Peyer's patch (tissue), 4 donors: ENCODE measurements around the gene XPO4. TPM values are rescaled to one million over a fixed set of nuclear protein-coding genes. Genes with fewer than 3 reads are reported as not detected.

Experiments
- DNase-seq, 3 donors: peaks; one replicate each; pipeline ENCODE4 v3.0.0-alpha.2; 2017 to 2019
- H3K27ac ChIP-seq, 4 donors: fragments of 200-600 bp; sonication (generic); one replicate each; pipeline ENCODE4 v1.5.1; 2016 to 2019
- H3K27me3 ChIP-seq, 2 donors: fragments of 200-600 bp; sonication (generic); one replicate each; pipeline ENCODE4 v1.5.1; 2019
- H3K36me3 ChIP-seq, 3 donors: fragments of 200-600 bp; sonication (generic); one replicate each; pipeline ENCODE4 v1.5.1; 2016 to 2019
- H3K4me1 ChIP-seq, 4 donors: fragments of 200-600 bp; sonication (generic); one replicate each; pipeline ENCODE4 v1.5.1; 2016 to 2019
- H3K4me3 ChIP-seq, 4 donors: fragments of 200-600 bp; sonication (generic); 1 replicate in 3 of 4; 2 replicates in 1 of 4; pipeline ENCODE4 v1.5.1; 2016 to 2019; ENCODE audit warnings: mild to moderate bottlenecking in 1 of 4
- H3K9me3 ChIP-seq, 4 donors: fragments of 200-600 bp; sonication (generic); one replicate each; pipeline ENCODE4 v1.5.1; 2016 to 2019; ENCODE audit warnings: mild to moderate bottlenecking in 1 of 4
- POLR2A ChIP-seq, 2 donors: fragments of 450-650 bp; IDR thresholded peaks; one replicate each; pipeline ENCODE4 v1.5.1; 2017; ENCODE audit warnings: antibody characterized with exemption in 2 of 2, mild to moderate bottlenecking in 2 of 2, moderate library complexity in 2 of 2
- total RNA-seq, 4 donors: library from RNA; depleted of rRNA; stranded (reverse); fragments of >200 nt; gene quantifications; one replicate each; pipeline ENCODE4 v1.1.0, GENCODE V29; 2016
- TF ChIP-seq, protein P1 (sequence below), 6 experiments: fragments of 450-650 bp in 4 of 6; fragments of 200-600 bp in 2 of 6; sonication (generic) in 1 of 6; IDR thresholded peaks; one replicate each; pipeline ENCODE4 v1.5.1; 2017 to 2019; ENCODE audit warnings: antibody characterized with exemption in 6 of 6, mild to moderate bottlenecking in 3 of 6, moderate library complexity in 1 of 6

XPO4 gene
- total RNA-seq, 4 donors from 2014 or later, result 9.5 to 26.4 (median 15.7) TPM

DNA sequence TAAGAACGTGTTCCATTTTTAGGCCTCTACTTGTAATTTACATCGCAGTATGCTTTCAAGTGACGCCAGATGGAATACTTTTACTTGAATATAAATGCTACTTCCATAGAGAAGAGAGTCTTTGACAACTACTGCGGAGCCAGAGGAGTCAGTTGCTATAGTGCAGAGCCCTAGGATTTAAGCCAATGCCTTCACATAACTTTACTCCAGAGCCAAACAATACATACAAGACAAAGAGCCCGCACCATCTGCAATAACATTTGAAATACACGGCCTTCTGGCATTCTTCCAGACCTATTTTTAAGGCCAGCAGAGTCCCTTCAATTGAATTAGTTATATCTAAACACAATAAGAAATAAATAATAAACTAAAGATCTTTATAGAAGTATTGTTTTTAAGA lies 59.4 kb downstream of the XPO4 start:
- TF ChIP-seq, protein P1, sequence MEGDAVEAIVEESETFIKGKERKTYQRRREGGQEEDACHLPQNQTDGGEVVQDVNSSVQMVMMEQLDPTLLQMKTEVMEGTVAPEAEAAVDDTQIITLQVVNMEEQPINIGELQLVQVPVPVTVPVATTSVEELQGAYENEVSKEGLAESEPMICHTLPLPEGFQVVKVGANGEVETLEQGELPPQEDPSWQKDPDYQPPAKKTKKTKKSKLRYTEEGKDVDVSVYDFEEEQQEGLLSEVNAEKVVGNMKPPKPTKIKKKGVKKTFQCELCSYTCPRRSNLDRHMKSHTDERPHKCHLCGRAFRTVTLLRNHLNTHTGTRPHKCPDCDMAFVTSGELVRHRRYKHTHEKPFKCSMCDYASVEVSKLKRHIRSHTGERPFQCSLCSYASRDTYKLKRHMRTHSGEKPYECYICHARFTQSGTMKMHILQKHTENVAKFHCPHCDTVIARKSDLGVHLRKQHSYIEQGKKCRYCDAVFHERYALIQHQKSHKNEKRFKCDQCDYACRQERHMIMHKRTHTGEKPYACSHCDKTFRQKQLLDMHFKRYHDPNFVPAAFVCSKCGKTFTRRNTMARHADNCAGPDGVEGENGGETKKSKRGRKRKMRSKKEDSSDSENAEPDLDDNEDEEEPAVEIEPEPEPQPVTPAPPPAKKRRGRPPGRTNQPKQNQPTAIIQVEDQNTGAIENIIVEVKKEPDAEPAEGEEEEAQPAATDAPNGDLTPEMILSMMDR (IDR thresholded peaks at IDR 0.05), result no peak
- no peak for TF ChIP-seq POLR2A (IDR thresholded peaks at IDR 0.05)
- H3K27ac ChIP-seq, result no peak overlapping the region
- H3K27me3 ChIP-seq, result no peaks in the 10 kb centered on the region
- no peak overlapping the region for H3K4me3 ChIP-seq
- no peak for DNase-seq
- H3K9me3 ChIP-seq, result no peaks in the 10 kb centered on the region
- H3K36me3 ChIP-seq, result peaks cover 0 to 11% (median 0%) of the 10 kb centered on the region in 3 donors
- H3K4me1 ChIP-seq, result peaks cover 0 to 5% (median 0%) of the 10 kb centered on the region in 4 donors

DNA sequence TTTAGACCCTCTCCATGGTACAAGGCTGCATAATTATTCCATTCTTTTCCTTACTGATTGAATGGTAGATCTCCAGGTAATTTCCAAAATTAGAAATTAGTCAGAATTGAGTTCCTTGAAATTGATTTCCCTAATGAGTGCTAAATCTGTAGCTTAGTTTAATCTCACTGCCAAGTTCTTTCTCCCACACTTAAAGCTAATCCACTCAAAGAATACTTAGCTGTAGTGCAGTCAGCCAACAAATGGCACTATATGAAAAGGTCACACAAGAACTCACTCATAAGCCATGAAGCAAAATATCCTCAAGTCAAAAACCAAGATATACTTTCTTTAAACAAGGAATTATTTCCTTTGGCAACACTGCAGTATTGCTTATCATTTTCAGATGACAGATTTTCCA lies 62.0 kb downstream of the XPO4 start:
- H3K4me3 ChIP-seq, result no peak overlapping the region
- H3K36me3 ChIP-seq, result peaks cover 0 to 18% (median 0%) of the 10 kb centered on the region in 3 donors
- no peak for DNase-seq
- no peaks in the 10 kb centered on the region for H3K27me3 ChIP-seq
- H3K27ac ChIP-seq, result no peak overlapping the region
- H3K9me3 ChIP-seq, result no peaks in the 10 kb centered on the region
- no peak for TF ChIP-seq POLR2A (IDR thresholded peaks at IDR 0.05)
- TF ChIP-seq, protein P1 (IDR thresholded peaks at IDR 0.05), result no peak
- H3K4me1 ChIP-seq, result no peaks in the 10 kb centered on the region

DNA sequence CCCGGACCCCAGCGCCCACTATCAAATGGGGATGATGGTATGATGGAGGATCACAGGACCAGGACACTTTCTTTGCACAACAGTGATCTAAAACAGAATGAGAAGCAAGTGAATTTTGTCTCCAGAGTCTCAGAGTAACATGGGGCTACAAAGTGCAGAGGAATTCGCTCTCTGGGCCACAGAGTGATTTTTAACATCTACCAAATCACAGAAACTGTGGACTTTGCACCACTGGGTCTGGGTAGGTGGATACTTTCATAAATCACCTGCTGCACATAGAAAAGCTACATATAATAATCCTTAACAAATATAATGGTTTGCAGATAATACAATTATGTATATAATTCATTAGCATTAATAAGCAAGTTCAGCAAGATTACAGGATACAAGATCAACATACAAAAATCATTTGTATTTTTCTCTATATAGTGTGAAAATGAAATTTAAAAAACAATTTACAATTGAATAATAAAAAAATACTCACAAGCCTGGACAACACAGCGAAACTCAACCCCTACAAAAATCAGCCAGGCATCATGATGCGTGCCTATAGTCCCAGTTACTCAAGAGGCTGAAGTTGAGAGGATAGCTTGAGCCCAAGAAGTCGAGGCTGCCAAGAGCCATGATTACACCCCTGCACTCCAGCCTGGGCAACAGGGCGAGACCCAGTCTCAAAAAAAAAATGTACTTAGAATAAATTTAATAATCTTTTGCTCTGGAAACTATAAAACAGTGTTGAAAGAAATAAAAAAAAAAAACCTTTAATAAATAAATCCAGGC lies 68.5 kb downstream of the XPO4 start:
- no peak overlapping the region for H3K27ac ChIP-seq
- H3K36me3 ChIP-seq, result peaks cover 0 to 11% (median 0%) of the 10 kb centered on the region in 3 donors
- no peak overlapping the region for H3K4me3 ChIP-seq
- no peak for DNase-seq
- H3K9me3 ChIP-seq, result no peaks in the 10 kb centered on the region
- H3K4me1 ChIP-seq, result no peaks in the 10 kb centered on the region
- TF ChIP-seq POLR2A (IDR thresholded peaks at IDR 0.05), result no peak
- TF ChIP-seq, protein P1 (IDR thresholded peaks at IDR 0.05), result no peak
- no peaks in the 10 kb centered on the region for H3K27me3 ChIP-seq

DNA sequence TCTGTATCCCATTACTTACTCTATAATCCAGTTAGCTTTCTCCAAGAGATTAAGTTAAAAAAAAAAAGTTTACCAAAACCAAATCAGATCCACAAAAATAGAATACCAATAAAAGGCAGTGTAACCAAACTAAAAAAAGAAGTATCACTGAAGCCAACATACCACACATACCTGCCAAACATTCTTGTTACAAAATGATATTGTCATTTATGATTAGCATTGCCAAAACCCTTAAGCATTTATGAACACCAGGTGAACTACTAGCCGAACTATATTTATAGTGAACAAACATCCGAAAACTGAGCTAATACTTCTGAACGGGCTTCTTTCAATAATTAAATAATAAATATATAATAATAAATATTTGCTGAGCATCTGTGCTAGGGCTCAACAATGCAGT lies 69.7 kb downstream of the XPO4 start:
- Histone ChIP-seq H3K4me1 (no peaks in the 10 kb centered on the region), H3K36me3 (peaks cover 0 to 7% (median 0%) of the 10 kb centered on the region in 3 donors), H3K27me3 (no peaks in the 10 kb centered on the region), H3K9me3 (no peaks in the 10 kb centered on the region), H3K27ac (no peak overlapping the region), H3K4me3 (no peak overlapping the region)
- TF ChIP-seq POLR2A (IDR thresholded peaks at IDR 0.05), result no peak
- TF ChIP-seq, protein P1 (IDR thresholded peaks at IDR 0.05), result no peak
- DNase-seq, result no peak

DNA sequence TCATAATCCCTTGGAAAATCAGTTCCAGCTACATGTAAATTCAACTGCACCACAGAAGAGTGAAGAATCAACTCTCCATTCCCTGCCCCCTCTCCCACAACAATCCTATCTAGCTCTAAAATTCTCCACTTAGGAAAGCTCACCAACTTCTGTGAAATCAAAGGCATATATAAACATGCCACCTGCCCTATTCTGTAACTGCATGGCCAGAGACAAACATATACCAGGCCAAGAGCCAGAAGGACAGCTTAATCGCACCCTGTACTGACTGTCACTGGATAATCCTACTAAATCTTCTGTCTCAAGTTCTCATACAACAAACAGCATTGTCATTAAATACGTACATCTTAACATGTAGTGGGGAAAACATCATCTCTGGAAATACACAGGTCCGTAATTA lies 70.6 kb downstream of the XPO4 start:
- no peak overlapping the region for H3K4me3 ChIP-seq
- H3K27ac ChIP-seq, result no peak overlapping the region
- H3K36me3 ChIP-seq, result peaks cover 0 to under 1% (median 0%) of the 10 kb centered on the region in 3 donors
- no peak for DNase-seq
- TF ChIP-seq, protein P1 (IDR thresholded peaks at IDR 0.05), result no peak
- TF ChIP-seq POLR2A (IDR thresholded peaks at IDR 0.05), result no peak
- H3K4me1 ChIP-seq, result no peaks in the 10 kb centered on the region
- no peaks in the 10 kb centered on the region for H3K27me3 ChIP-seq
- no peaks in the 10 kb centered on the region for H3K9me3 ChIP-seq
